Measurements from ENCODE around the gene DYSF.
A peak's percentile ranks its signal among the peaks of the same experiment; 100 is the strongest.

DYSF gene

GRCh38 chr2:71502941-71503738, 49.8 kb downstream of the DYSF start:
- no peak for DNase-seq (ENCODE audit: low read depth)

GRCh38 chr2:71503837-71504236, 50.5 kb downstream of the DYSF start:
- peak; percentile 10 for DNase-seq (ENCODE audit: low read depth)

GRCh38 chr2:71504611-71505010, 51.2 kb downstream of the DYSF start:
- DNase-seq (ENCODE audit: low read depth) = no peak

GRCh38 chr2:71505086-71505769, 51.9 kb downstream of the DYSF start:
- DNase-seq (ENCODE audit: low read depth) = no peak

- DNase-seq (ENCODE audit: low read depth) = no peak
Observed at GRCh38 chr2:71505770-71506140, 52.4 kb downstream of the DYSF start.

- no peak for DNase-seq (ENCODE audit: low read depth)
Observed at GRCh38 chr2:71506222-71507153, 53.1 kb downstream of the DYSF start.

GRCh38 chr2:71507476-71507875, 54.1 kb downstream of the DYSF start:
- DNase-seq (ENCODE audit: low read depth) = no peak

- peak; percentile 49 for DNase-seq (ENCODE audit: low read depth)
Observed at GRCh38 chr2:71510196-71510807, 56.9 kb downstream of the DYSF start.

GRCh38 chr2:71510938-71511337, 57.6 kb downstream of the DYSF start:
- DNase-seq (ENCODE audit: low read depth) = no peak

- no peak for DNase-seq (ENCODE audit: low read depth)
Observed at GRCh38 chr2:71511776-71512175, 58.4 kb downstream of the DYSF start.

- no peak for DNase-seq (ENCODE audit: low read depth)
Observed at GRCh38 chr2:71512386-71512785, 59.0 kb downstream of the DYSF start.

GRCh38 chr2:71513096-71513495, 59.7 kb downstream of the DYSF start:
- no peak for DNase-seq (ENCODE audit: low read depth)

- no peak for DNase-seq (ENCODE audit: low read depth)
Observed at GRCh38 chr2:71513721-71514120, 60.4 kb downstream of the DYSF start.

- DNase-seq (ENCODE audit: low read depth) = no peak
Observed at GRCh38 chr2:71516253-71516888, 63.0 kb downstream of the DYSF start.

GRCh38 chr2:71517851-71518250, 64.5 kb downstream of the DYSF start:
- DNase-seq (ENCODE audit: low read depth) = no peak

GRCh38 chr2:71521436-71521950, 68.1 kb downstream of the DYSF start:
- DNase-seq (ENCODE audit: low read depth) = no peak

- DNase-seq (ENCODE audit: low read depth) = no peak
Observed at GRCh38 chr2:71524476-71524875, 71.1 kb downstream of the DYSF start.

- no peak for DNase-seq (ENCODE audit: low read depth)
Observed at GRCh38 chr2:71526141-71526540, 72.8 kb downstream of the DYSF start.

GRCh38 chr2:71526975-71527374, 73.6 kb downstream of the DYSF start:
- DNase-seq (ENCODE audit: low read depth) = no peak

GRCh38 chr2:71528131-71528591, 74.8 kb downstream of the DYSF start:
- DNase-seq (ENCODE audit: low read depth) = no peak

GRCh38 chr2:71528749-71529148, 75.4 kb downstream of the DYSF start:
- no peak for DNase-seq (ENCODE audit: low read depth)
